HG02588 (cell line): Measurements from ENCODE around the gene FAM124A.
"Not testable (repeated sequence)": the region's sequence is repeated elsewhere in the genome, so short reads cannot be mapped to it uniquely, and the experiment has no call there.

ENCODE experiments used
- ATAC-seq: cut with Tn5 transposase; IDR thresholded peaks from one replicate; pipeline ENCODE4 v1.9.1; 2021; ENCODE audit warnings: mild to moderate bottlenecking, moderate library complexity; ENCODE audit not compliant: unreplicated experiment

The FAM124A gene

DNA sequence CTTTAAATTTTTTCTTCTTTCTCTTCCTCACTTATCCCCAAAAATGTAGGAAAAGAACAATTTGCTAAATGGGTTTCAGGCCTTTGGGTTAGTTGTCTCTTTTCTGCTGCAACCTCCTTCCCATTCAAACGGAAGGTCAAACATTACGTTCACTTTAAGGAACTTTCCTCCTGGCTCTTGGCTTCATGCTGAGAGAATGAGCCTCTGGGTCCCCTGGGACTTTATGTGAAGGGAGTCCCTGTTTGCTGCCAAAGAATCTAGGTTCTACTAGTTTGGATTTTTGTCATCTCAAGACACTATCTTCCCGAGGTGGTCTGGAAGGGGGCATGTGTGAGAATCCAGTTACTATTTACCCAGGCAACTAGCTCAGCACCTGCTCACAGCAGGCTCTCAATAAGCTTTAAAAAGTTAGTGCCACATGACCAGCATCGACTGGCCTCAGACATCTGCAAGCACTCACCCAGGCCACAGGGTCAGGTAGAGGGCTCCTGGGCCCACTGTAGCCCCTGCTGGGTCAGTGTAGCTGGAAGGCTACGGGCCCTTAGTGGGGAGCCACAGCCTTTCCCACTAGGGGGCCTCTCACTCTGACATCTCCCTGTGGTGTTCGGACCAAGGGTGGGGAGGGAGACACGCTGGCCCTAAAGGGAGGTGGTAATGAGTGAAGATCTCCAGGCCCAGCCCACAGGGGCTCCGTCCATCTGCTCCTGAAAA lies 40.5 kb downstream of the FAM124A start:
- no peak for ATAC-seq

- ATAC-seq = no peak
These were observed 44.4 kb downstream of the FAM124A start for GRCh38 chr13:51266642-51267041.

DNA sequence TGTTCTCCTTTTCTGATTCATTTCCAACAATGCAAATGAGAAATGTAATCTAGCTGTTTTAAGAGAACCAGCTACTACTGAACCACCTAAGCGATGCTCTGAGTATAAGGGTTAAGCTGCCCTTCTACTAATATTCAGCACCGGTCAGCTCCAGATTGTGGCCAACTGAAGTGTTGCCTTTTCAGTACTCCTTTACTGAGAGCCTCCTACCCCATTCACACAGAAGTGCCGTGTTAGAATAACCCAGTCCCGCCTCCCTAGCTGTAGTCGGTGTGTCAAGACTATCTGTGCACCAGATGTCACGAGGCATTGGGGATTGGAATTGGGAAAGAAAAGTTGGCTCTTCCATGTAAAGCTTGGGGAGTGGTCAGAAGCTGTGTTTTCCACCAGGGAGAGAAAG lies 45.4 kb downstream of the FAM124A start:
- ATAC-seq = no peak

- no peak for ATAC-seq
These were observed 46.8 kb downstream of the FAM124A start for GRCh38 chr13:51269039-51269438.

DNA sequence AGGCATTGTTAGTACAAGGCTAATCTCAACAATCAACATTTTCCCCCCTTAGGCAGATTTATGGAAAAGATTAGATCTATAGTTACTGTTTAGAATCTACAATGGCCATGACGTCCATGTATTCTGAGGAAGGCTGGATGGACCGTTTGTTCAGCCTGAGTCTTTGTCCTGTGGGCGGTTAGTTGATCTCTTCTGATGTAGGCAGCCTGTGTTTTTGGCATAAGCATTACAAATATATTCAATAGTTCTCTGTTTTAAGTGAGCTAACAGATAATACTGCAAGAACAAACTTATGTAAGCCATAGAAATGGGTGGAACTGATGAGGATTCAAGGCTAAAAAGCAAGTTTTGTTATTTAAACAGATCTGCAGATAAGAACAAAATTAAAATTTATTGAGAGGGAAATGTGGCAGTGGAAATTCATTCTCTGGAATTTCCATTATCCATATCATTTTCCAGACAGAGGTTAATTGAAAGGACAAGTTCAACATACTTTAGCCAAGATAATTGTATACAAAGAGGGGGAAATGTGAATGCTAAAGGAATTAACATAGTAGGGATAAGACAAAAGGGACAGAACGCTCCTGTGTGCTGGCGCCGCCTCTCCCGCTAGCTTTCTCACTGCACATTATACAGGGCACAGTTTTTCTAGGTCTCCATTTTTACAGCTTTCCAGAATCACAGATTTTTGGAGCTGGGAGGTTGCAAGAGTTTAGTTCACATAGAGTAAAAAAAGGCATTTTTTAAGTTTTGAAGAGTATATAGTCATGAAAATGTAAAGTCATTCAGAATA lies 48.6 kb downstream of the FAM124A start:
- no peak for ATAC-seq

DNA sequence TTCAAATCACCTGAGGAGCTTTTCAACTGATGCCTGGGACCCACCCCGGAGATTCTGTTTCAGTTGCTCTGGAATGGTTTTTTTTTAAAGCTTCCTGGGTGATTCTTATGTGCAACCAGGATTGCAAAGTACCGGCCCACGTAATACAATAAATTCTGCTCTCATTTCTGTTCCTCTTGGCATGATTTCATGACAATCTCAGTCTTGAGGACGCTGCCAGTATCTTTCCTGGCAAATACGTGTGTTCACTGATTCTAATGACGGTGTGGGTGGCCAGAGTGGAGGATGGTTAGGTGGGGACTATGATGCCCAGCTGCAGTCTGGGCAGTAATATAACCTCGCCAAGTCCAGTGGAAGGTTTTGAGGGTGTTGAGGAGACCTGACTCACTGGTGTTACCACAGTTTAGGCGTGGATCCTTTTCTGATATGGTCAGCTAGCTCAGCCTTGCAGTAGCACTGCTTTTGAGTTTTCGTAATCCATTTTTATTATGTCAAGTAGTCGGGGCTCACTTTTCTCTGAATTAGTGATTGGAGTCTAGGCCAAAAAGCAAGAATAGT lies 49.4 kb downstream of the FAM124A start:
- no peak for ATAC-seq

DNA sequence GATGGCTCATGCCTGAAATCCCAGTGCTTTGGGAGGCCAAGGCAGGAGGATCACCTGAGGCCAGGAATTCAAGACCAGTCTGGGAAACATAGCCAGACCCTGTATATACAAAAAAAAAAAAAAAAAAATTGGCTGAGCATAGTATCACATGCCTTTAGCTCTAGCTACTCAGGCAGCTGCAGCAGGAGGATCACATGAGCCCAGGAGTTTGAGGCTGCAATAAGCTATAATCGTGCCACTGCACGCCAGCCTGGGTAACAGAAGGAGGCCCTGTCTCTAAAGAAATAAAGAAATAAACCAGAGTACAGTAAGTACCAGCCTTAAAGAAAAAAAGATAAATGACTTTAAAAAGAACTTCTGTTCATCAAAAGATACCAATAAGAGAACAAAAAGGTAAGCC lies 52.9 kb downstream of the FAM124A start:
- ATAC-seq = no peak

DNA sequence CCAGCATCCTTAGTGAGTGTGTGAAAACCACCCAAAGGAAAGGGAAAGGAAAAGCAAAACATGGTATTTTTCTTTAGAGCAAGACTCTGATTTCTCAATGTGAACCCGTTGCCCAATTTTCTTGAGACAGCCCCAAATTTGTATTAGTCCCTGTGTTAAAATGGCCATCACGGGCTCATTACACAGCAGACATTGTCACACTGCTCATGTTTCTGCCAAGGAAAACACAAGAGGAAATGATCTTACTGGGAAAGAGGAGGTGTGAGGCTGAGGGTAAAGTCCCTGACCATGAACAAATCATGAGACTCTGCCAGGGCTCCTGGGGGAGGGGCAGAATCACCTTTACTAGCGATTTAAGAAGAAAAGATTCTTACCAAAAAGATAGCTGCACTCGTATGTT lies 54.4 kb downstream of the FAM124A start:
- ATAC-seq = no peak

DNA sequence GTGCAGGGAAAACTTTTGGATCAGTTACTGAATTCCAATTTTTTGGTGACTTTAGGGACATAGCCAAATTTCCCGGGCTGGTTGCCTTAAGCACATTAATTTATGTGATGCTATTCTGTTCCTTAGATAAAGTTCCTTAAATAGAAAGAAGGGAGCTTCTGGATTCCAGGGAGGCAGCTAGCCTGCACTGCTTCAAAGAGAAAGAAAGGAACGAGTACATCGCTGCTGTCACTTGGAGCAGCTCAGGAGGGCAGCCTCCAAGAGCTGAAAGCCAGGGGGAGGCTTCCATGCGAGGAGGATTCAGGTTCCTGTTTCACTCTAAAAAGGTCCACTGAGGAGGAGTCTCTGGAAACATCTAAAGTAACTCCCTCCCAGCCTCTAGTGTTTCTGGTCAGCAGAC lies 55.7 kb downstream of the FAM124A start:
- no peak for ATAC-seq

DNA sequence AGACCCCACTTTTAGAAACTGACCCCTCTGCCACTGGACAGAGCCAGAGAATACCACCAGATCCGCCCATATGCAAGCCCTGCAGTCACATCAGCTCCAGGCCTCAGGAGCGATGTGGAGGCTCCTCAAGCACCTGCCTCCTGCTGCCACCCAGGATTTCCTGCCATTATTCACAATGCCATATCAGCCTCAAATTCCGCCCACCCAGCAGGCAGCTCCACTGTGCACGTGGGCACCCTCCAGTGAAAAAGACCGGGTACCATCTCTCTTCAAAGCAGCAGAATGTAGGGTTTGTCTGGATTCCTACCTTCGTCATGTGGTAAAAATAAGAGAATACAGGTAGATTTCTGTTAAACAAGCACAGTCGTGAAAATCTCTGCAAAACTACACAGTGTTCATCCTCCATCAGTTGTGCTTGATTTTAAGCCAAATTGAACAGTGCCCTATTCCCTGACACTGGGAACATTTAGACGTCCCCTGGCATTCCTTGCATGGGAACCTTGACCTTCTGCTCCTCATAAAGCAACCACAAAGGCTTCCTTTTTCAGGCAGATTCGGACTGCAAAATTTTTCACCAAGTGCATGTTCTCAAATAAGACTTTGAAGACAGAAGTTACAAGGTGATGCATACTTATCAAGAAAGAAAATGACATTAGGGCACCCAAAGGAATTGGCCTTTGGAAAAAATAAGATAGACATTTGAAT lies 56.4 kb downstream of the FAM124A start:
- ATAC-seq = no peak

- ATAC-seq = no peak
These were observed 58.3 kb downstream of the FAM124A start for GRCh38 chr13:51280379-51280940.

- no peak for ATAC-seq
These were observed 60.1 kb downstream of the FAM124A start for GRCh38 chr13:51282322-51282721.

DNA sequence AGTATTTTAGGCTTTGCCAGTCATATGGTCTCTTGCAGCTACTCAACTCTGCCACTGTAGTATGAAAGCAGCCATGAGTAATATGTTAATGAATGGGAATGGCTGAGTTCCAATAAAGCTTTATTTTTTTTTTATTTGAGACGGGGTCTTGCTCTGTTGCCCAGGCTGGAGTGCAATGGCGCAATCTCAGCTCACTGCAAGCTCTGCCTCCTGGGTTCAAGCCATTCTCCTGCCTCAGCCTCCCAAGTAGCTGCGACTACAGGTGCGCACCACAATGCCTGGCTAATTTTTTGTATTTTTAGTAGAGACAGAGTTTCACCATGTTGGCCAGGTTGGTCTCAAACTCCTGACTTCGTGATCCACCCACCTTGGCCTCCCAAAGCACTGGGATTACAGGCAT lies 60.7 kb downstream of the FAM124A start:
- not testable (repeated sequence) for ATAC-seq

DNA sequence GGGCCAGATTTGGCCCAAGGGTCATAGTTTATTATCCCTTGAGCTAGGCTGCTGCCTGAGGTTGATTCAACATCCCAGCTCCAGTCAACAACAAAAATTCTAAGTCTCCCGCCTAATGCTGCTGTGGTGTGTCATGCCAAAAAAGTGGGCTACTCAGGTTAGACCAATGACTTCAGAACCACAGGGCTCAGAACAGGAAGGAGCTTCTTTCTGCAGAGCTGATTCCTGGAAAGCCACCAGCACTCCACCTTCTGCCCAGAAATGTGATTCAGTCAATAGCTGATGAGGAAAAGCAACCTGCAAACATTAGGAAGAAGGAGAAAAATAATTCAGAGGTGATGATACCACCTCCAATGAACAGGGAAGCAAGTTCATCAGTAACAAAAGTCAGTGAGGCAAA lies 61.2 kb downstream of the FAM124A start:
- ATAC-seq = no peak

DNA sequence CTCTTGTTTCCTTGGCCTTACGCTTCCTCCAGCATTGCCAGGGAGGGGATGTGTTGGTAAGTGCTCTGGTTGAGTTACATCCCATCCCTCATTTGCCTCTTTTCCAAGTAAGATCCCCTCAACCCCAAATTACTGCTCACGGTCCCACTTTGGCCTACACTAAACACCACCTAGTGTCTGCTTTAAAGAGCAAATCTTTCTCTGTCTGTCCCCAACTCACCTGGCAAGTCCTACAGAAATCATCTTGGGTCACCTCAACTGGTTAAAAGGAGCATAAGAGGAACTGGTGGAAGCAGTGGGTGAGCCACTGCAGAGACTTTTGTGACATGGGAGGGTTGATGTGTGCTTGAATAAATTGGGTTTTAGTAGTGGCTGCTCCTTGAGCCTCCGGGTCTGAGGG lies 62.1 kb downstream of the FAM124A start:
- ATAC-seq = no peak

- peak; percentile 59 for ATAC-seq
These were observed 64.2 kb downstream of the FAM124A start for GRCh38 chr13:51286135-51287002.

GRCh38 chr13:51287758-51288157 lies 65.6 kb downstream of the FAM124A start:
- no peak for ATAC-seq

GRCh38 chr13:51288254-51288653 lies 66.1 kb downstream of the FAM124A start:
- not testable (repeated sequence) for ATAC-seq

GRCh38 chr13:51291341-51291740 lies 69.1 kb downstream of the FAM124A start:
- no peak for ATAC-seq

GRCh38 chr13:51292000-51292565 lies 69.9 kb downstream of the FAM124A start:
- no peak for ATAC-seq
